K562 (cell line): ENCODE results near the gene EXOC3L1. TPM values are rescaled to one million over a fixed set of nuclear protein-coding genes. Genes with fewer than 3 reads are reported as not detected.

Experiments used
- ATF1 ChIP-seq, 2 experiments: fragments of 450-650 bp in 1 of 2; IDR thresholded peaks; 2 replicates each; pipeline ENCODE4 v1.6.1; 2016; ENCODE audit warnings: missing compliant biosample characterization in 1 of 2, missing genetic modification characterization in 1 of 2
- CHD4 ChIP-seq: fragments of 200-600 bp; sonication (generic); IDR thresholded peaks from 3 replicates; pipeline ENCODE4 v1.6.1; 2012; ENCODE audit warnings: low read depth, mild to moderate bottlenecking, mixed read lengths, low read length, inconsistent platforms; ENCODE audit not compliant: insufficient read depth, insufficient replicate concordance, poor library complexity, severe bottlenecking
- CREB1 ChIP-seq, 2 experiments: sonication (generic) in 1 of 2; formaldehyde crosslinking in 1 of 2; IDR thresholded peaks; 2 replicates each; pipeline versions ENCODE4 v1.6.1 to v1.8.0; 2012 to 2022; ENCODE audit warnings: inconsistent platforms in 1 of 2, mild to moderate bottlenecking in 1 of 2, missing genetic modification reagents in 1 of 2, moderate library complexity in 1 of 2
- CXXC5 ChIP-seq: fragments of 250-450 bp; sonication (Bioruptor Pico); IDR thresholded peaks from 2 replicates; pipeline ENCODE4 v1.8.0; 2022; ENCODE audit warnings: inconsistent platforms, mild to moderate bottlenecking, moderate library complexity
- KLF1 ChIP-seq: fragments of 450-650 bp; IDR thresholded peaks from 2 replicates; pipeline ENCODE4 v1.6.1; 2016; ENCODE audit warnings: missing genetic modification characterization, missing compliant biosample characterization
- NCOR1 ChIP-seq: fragments of 450-650 bp; IDR thresholded peaks from 2 replicates; pipeline ENCODE4 v1.6.1; 2016; ENCODE audit warnings: mild to moderate bottlenecking, moderate library complexity
- NFYB ChIP-seq: IDR thresholded peaks from 2 replicates; pipeline ENCODE4 v1.6.1; 2011; ENCODE audit warnings: mild to moderate bottlenecking, moderate library complexity; ENCODE audit not compliant: insufficient read length; ENCODE audit errors: extremely low read depth
- NRF1 ChIP-seq, 2 experiments: fragments of 450-650 bp; IDR thresholded peaks in 1 of 2; conservative IDR thresholded peaks in 1 of 2; 2 replicates each; pipeline ENCODE4 v1.6.1; 2014; ENCODE audit warnings: mild to moderate bottlenecking in 2 of 2
- POLR2G ChIP-seq: fragments of 200-400 bp; formaldehyde crosslinking; IDR thresholded peaks from 2 replicates; pipeline ENCODE4 v1.6.1; 2017; ENCODE audit warnings: low read depth, mild to moderate bottlenecking, antibody characterized with exemption, low read length, moderate library complexity
- RBFOX2 ChIP-seq: fragments of 200-400 bp; formaldehyde crosslinking; IDR thresholded peaks from 2 replicates; pipeline ENCODE4 v1.6.1; 2017; ENCODE audit warnings: low read depth, mild to moderate bottlenecking, low read length, moderate library complexity
- SOX6 ChIP-seq: fragments of 450-650 bp; IDR thresholded peaks from 2 replicates; pipeline ENCODE4 v1.6.1; 2014; ENCODE audit warnings: mild to moderate bottlenecking
- YY1 ChIP-seq, 3 experiments: IDR thresholded peaks; 2 replicates each; pipeline ENCODE4 v1.6.1; 2011; ENCODE audit warnings: low read length in 2 of 3, mild to moderate bottlenecking in 2 of 3, moderate library complexity in 2 of 3, borderline replicate concordance in 1 of 3, control low read depth in 1 of 3, low read depth in 1 of 3; ENCODE audit not compliant: insufficient read depth in 3 of 3, insufficient replicate concordance in 2 of 3, control insufficient read depth in 1 of 3, insufficient read length in 1 of 3; ENCODE audit errors: extremely low read depth in 1 of 3
- ZNF263 ChIP-seq: sonication (generic); formaldehyde crosslinking; IDR thresholded peaks from 2 replicates; pipeline ENCODE4 v1.8.0; 2022; ENCODE audit warnings: mild to moderate bottlenecking, missing genetic modification reagents, borderline replicate concordance
- polyA plus RNA-seq, 8 experiments: library from polyadenylated mRNA; depleted of rRNA in 4 of 8; stranded (reverse) in 5 of 8; unstranded in 3 of 8; fragments of >200 nt; fragmentation: Nextera tagmentation in 2 of 8; fragmentation: Illumina TruSeq in 1 of 8; extraction: Ambion mirVana in 2 of 8; extraction: Trizol in 1 of 8; gene quantifications; 2 replicates each; pipeline versions ENCODE4 v1.2.1 to v1.2.3, GENCODE V29; 2011 to 2014; ENCODE audit warnings: inconsistent platforms in 1 of 8, missing spikeins in 1 of 8
- total RNA-seq, 7 experiments: library from RNA; depleted of rRNA in 6 of 7; stranded (reverse); fragments of >200 nt in 6 of 7; fragmentation: Illumina TruSeq in 2 of 7; extraction: Trizol in 2 of 7; gene quantifications; 2 replicates each; pipeline versions ENCODE4 v1.2.1 to v1.2.3, GENCODE V29; 2011 to 2021; ENCODE audit warnings: low replicate concordance in 1 of 7
- TF ChIP-seq, protein P1 (sequence below): sonication (generic); formaldehyde crosslinking; IDR thresholded peaks from 2 replicates; pipeline ENCODE4 v1.8.0; 2022; ENCODE audit warnings: missing genetic modification reagents, mild to moderate bottlenecking, moderate library complexity, borderline replicate concordance
- TF ChIP-seq, protein P2 (sequence below), 2 experiments: IDR thresholded peaks; 2 replicates each; pipeline ENCODE4 v1.6.1; 2011; ENCODE audit warnings: borderline replicate concordance in 1 of 2, control low read depth in 1 of 2, low read depth in 1 of 2, low read length in 1 of 2, mild to moderate bottlenecking in 1 of 2, mixed read lengths in 1 of 2, moderate library complexity in 1 of 2; ENCODE audit not compliant: insufficient read depth in 1 of 2, insufficient read length in 1 of 2, poor library complexity in 1 of 2, severe bottlenecking in 1 of 2; ENCODE audit errors: extremely low read depth in 1 of 2
- TF ChIP-seq, protein P3 (sequence below), 2 experiments: fragments of 450-650 bp in 1 of 2; sonication (generic) in 1 of 2; formaldehyde crosslinking; conservative IDR thresholded peaks; 2 replicates each; pipeline versions ENCODE4 v1.4.0 to v1.8.1; 2020 to 2022; ENCODE audit warnings: mild to moderate bottlenecking in 1 of 2, missing genetic modification reagents in 1 of 2
- TF ChIP-seq, protein P4 (sequence below): fragments of 450-650 bp; IDR thresholded peaks from 2 replicates; pipeline ENCODE4 v1.7.1; 2018; ENCODE audit warnings: mild to moderate bottlenecking, low read depth; ENCODE audit not compliant: partially characterized antibody

The EXOC3L1 gene
- total and polyA plus RNA-seq, 9 of the 15 experiments (the other 6 are each of a cell fraction or from before 2014, with no cell fraction given): 0.08 TPM; not detected in 8

DNA sequence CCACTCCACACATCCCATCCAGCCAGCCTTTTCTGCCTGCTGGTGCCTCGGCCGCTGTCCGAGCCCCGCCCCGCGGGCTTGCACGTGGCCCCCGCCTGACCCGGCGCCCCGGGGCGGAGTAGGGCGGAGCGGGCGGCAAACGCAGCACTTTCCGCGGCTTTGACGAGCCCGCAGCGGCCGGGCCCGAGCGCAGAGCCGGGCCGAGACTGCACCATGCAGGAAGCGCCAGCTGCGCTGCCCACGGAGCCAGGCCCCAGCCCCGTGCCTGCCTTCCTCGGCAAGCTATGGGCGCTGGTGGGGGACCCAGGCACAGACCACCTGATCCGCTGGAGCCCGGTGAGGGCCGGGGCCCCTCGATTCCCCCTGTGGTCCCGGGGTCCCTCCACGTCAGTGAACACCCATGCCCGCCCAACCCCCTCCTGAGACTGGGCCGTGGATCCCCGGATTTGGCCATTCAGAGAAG, 25.3 kb downstream of the EXOC3L1 start, which contains the start of gene HSF4 (continued):
- TF ChIP-seq, protein P1, sequence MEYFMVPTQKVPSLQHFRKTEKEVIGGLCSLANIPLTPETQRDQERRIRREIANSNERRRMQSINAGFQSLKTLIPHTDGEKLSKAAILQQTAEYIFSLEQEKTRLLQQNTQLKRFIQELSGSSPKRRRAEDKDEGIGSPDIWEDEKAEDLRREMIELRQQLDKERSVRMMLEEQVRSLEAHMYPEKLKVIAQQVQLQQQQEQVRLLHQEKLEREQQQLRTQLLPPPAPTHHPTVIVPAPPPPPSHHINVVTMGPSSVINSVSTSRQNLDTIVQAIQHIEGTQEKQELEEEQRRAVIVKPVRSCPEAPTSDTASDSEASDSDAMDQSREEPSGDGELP: peak; percentile 50; the same call in 1 of the 2 replicates
- TF ChIP-seq, protein P2, sequence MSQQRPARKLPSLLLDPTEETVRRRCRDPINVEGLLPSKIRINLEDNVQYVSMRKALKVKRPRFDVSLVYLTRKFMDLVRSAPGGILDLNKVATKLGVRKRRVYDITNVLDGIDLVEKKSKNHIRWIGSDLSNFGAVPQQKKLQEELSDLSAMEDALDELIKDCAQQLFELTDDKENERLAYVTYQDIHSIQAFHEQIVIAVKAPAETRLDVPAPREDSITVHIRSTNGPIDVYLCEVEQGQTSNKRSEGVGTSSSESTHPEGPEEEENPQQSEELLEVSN (IDR thresholded peaks at IDR 0.05; ENCODE audit: borderline replicate concordance in 1 of 2, extremely low read depth in 1 of 2, insufficient read depth in 1 of 2, insufficient read length in 1 of 2, low read depth in 1 of 2, low read length in 1 of 2, poor library complexity in 1 of 2, severe bottlenecking in 1 of 2): peak; percentile 96 to 100
- TF ChIP-seq CXXC5 (CRISPR knock-in tag) (peak; percentile 92), NRF1 (conservative IDR thresholded peaks at IDR 0.05 in 1 of 2, IDR thresholded peaks at IDR 0.05 in 1 of 2) (peak in 1 of 2 experiments; percentile 45; a peak in 2 of 4 replicates), KLF1 (tag) (peak; percentile 40; the same call in 1 of the 2 replicates), SOX6 (peak; percentile 52; the same call in 1 of the 2 replicates), RBFOX2 (peak; percentile 71), ATF1 (CRISPR knock-in tag; IDR thresholded peaks at IDR 0.05) (no peak), ATF1 (tag; IDR thresholded peaks at IDR 0.05) (peak; percentile 26; the same call in 1 of the 2 replicates), CREB1 (IDR thresholded peaks at IDR 0.05) (no peak), CREB1 (CRISPR knock-in tag; IDR thresholded peaks at IDR 0.05) (no peak), CHD4 (no peak), YY1 (IDR thresholded peaks at IDR 0.05; ENCODE audit: borderline replicate concordance in 1 of 3, control insufficient read depth in 1 of 3, extremely low read depth in 1 of 3, insufficient read depth in 3 of 3, insufficient read length in 1 of 3, insufficient replicate concordance in 2 of 3, low read depth in 1 of 3, low read length in 2 of 3) (peak in 1 of 3 experiments; percentile 40), NFYB (no peak), POLR2G (peak; percentile 77), ZNF263 (CRISPR knock-in tag) (no peak), NCOR1 (0 out of 2 replicates have a peak, but pooled peaks have one; percentile 25)
- TF ChIP-seq, protein P3, sequence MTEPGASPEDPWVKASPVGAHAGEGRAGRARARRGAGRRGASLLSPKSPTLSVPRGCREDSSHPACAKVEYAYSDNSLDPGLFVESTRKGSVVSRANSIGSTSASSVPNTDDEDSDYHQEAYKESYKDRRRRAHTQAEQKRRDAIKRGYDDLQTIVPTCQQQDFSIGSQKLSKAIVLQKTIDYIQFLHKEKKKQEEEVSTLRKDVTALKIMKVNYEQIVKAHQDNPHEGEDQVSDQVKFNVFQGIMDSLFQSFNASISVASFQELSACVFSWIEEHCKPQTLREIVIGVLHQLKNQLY (CRISPR knock-in tag; conservative IDR thresholded peaks at IDR 0.05): peak in 1 of 2 experiments; percentile 92; a peak in 1 of 4 replicates
- TF ChIP-seq, protein P4, sequence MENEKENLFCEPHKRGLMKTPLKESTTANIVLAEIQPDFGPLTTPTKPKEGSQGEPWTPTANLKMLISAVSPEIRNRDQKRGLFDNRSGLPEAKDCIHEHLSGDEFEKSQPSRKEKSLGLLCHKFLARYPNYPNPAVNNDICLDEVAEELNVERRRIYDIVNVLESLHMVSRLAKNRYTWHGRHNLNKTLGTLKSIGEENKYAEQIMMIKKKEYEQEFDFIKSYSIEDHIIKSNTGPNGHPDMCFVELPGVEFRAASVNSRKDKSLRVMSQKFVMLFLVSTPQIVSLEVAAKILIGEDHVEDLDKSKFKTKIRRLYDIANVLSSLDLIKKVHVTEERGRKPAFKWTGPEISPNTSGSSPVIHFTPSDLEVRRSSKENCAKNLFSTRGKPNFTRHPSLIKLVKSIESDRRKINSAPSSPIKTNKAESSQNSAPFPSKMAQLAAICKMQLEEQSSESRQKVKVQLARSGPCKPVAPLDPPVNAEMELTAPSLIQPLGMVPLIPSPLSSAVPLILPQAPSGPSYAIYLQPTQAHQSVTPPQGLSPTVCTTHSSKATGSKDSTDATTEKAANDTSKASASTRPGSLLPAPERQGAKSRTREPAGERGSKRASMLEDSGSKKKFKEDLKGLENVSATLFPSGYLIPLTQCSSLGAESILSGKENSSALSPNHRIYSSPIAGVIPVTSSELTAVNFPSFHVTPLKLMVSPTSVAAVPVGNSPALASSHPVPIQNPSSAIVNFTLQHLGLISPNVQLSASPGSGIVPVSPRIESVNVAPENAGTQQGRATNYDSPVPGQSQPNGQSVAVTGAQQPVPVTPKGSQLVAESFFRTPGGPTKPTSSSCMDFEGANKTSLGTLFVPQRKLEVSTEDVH: no peak
